Uterus (tissue), 2 donors: ENCODE results near the gene ACTN1.

ENCODE experiments used
- CTCF ChIP-seq, 4 experiments: fragments of 200-600 bp in 2 of 4; fragments of 450-650 bp in 2 of 4; sonication (generic) in 2 of 4; IDR thresholded peaks; one replicate each; pipeline ENCODE4 v1.5.1; 2016 to 2019; ENCODE audit warnings: antibody characterized with exemption in 4 of 4, mild to moderate bottlenecking in 2 of 4, moderate library complexity in 1 of 4
- POLR2A ChIP-seq, 2 donors: fragments of 450-650 bp; IDR thresholded peaks; one replicate each; pipeline ENCODE4 v1.6.1; 2016; ENCODE audit warnings: antibody characterized with exemption in 2 of 2, mild to moderate bottlenecking in 1 of 2, moderate library complexity in 1 of 2

GRCh38 chr14:69017706-69018105 lies 38.6 kb upstream of the ACTN1 start:
- TF ChIP-seq CTCF (IDR thresholded peaks at IDR 0.05) (no peak), POLR2A (IDR thresholded peaks at IDR 0.05) (no peak)
